GM21381 (cell line): Measurements from ENCODE around the gene TIMD4.
"Not testable (repeated sequence)": the region's sequence is repeated elsewhere in the genome, so short reads cannot be mapped to it uniquely, and the experiment has no call there.

Experiments used
- ATAC-seq: cut with Tn5 transposase; IDR thresholded peaks from one replicate; pipeline ENCODE4 v1.9.1; 2021; ENCODE audit warnings: mild to moderate bottlenecking, moderate library complexity; ENCODE audit not compliant: unreplicated experiment

The TIMD4 gene

GRCh38 chr5:156963125-156963524, at the start of gene TIMD4:
TSS of gene TIMD4 (minus strand) at chr5:156963226. CDS start at chr5:156963198, 28 bp downstream.
- no peak for ATAC-seq

GRCh38 chr5:157006262-157006661, 43.2 kb upstream of the TIMD4 start:
- ATAC-seq = no peak

- no peak for ATAC-seq
These were observed 42.0 kb upstream of the TIMD4 start for GRCh38 chr5:157004893-157005551.

- ATAC-seq = no peak
These were observed 28.7 kb upstream of the TIMD4 start for GRCh38 chr5:156991714-156992113.

- no peak for ATAC-seq
These were observed 21.0 kb upstream of the TIMD4 start for GRCh38 chr5:156984064-156984463.

GRCh38 chr5:156981481-156981880, 18.5 kb upstream of the TIMD4 start:
- no peak for ATAC-seq

- ATAC-seq = no peak
These were observed 11.3 kb upstream of the TIMD4 start for GRCh38 chr5:156974328-156974727.

- no peak for ATAC-seq
These were observed 9.0 kb upstream of the TIMD4 start for GRCh38 chr5:156971848-156972525.

GRCh38 chr5:156971415-156971814, 8.4 kb upstream of the TIMD4 start:
- no peak for ATAC-seq

GRCh38 chr5:156967386-156967785, 4.4 kb upstream of the TIMD4 start:
- not testable (repeated sequence) for ATAC-seq

- no peak for ATAC-seq
These were observed 6.7 kb downstream of the TIMD4 start for GRCh38 chr5:156956321-156956720.

- ATAC-seq = no peak
These were observed 11.7 kb downstream of the TIMD4 start for GRCh38 chr5:156951359-156951758.

GRCh38 chr5:156950716-156951115, 12.3 kb downstream of the TIMD4 start:
- ATAC-seq = no peak

- ATAC-seq = no peak
These were observed 13.6 kb downstream of the TIMD4 start for GRCh38 chr5:156949424-156949823.

GRCh38 chr5:156947925-156948324, 15.1 kb downstream of the TIMD4 start:
- ATAC-seq = no peak

- ATAC-seq = peak; percentile 99
These were observed 21.0 kb downstream of the TIMD4 start for GRCh38 chr5:156942064-156942463.

GRCh38 chr5:156940462-156940861, 22.6 kb downstream of the TIMD4 start:
- ATAC-seq = not testable (repeated sequence)

- ATAC-seq = no peak
These were observed 26.1 kb downstream of the TIMD4 start for GRCh38 chr5:156936972-156937371.

GRCh38 chr5:156934450-156935211, 28.4 kb downstream of the TIMD4 start:
- ATAC-seq = peak; percentile 43

- no peak for ATAC-seq
These were observed 33.6 kb downstream of the TIMD4 start for GRCh38 chr5:156929366-156929948.

GRCh38 chr5:156927545-156927944, 35.5 kb downstream of the TIMD4 start:
- no peak for ATAC-seq
